IPS-15b (cell line): ENCODE results near the gene MARCHF10.
"Not testable (repeated sequence)": the region's sequence is repeated elsewhere in the genome, so short reads cannot be mapped to it uniquely, and the experiment has no call there.

Source experiments
- H3K27me3 ChIP-seq: one replicate; pipeline ENCODE4 v1.6.1; 2013; ENCODE audit warnings: low read length; ENCODE audit not compliant: control insufficient read depth, insufficient read depth
- H3K36me3 ChIP-seq: one replicate; pipeline ENCODE4 v1.6.1; 2013; ENCODE audit warnings: low read length; ENCODE audit not compliant: control insufficient read depth, insufficient read depth
- H3K4me1 ChIP-seq: one replicate; pipeline ENCODE4 v1.6.1; 2013; ENCODE audit warnings: mild to moderate bottlenecking, low read length; ENCODE audit not compliant: control insufficient read depth, insufficient read depth
- H3K4me3 ChIP-seq: one replicate; pipeline ENCODE4 v1.5.1; 2013; ENCODE audit warnings: low read depth, low read length
- H3K9ac ChIP-seq: one replicate; pipeline ENCODE4 v1.6.1; 2013; ENCODE audit warnings: low read depth, mild to moderate bottlenecking, low read length
- H3K9me3 ChIP-seq: one replicate; pipeline ENCODE4 v1.6.1; 2013; ENCODE audit warnings: mild to moderate bottlenecking, low read length; ENCODE audit not compliant: control insufficient read depth, insufficient read depth

Gene MARCHF10

DNA sequence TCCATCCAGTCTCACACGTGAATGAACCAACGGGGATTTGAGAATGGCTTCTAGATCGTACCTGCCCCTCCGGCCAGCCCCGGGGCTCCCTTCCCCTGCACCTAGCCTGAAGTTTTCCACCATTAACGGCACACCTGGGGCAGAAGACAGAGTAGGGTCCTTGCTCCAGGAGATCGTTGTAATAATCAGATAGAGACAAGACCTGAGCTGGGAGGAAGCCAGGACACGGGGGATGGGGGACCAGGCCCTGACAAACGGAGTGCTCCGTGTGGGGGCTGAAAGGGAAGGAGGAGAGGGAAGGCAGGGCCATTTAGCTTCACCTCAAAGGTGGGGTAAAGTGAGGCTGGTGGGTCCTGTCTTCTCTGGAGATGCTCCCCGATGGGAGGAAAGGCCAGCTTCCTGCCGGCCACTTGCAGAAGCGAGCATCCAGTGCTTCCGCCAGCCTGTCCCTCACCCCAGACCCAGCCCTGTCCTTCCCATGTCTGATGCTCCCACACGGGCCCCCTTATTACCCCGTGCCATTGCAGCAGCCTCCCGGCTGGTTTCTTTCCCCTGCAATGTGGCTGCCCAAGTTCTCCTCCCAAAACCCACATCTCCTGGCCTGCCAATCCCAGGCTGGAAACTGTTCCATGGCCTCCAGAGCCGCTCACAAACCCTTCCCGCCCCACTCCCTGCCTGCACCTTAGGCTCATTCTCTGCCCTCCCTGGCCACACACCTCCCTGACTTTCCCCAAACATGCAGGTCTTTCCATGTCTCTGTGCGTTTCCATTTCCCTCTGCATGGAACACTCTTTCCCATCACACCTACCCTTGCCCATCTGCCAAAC, 101.3 kb downstream of the MARCHF10 start:
- no peaks in the 10 kb centered on the region for H3K36me3 ChIP-seq
- H3K27me3 ChIP-seq = peaks cover 8% of the 10 kb centered on the region
- H3K4me3 ChIP-seq = no peak overlapping the region
- peaks cover 11% of the 10 kb centered on the region for H3K4me1 ChIP-seq
- peaks cover 4% of the 10 kb centered on the region for H3K9me3 ChIP-seq
- no peak overlapping the region for H3K9ac ChIP-seq

GRCh38 chr17:62705778-62706597, 102.1 kb downstream of the MARCHF10 start:
- Histone ChIP-seq H3K9me3 (peaks cover 4% of the 10 kb centered on the region), H3K27me3 (peaks cover 8% of the 10 kb centered on the region), H3K4me3 (peak overlapping the region; percentile 44), H3K36me3 (no peaks in the 10 kb centered on the region), H3K9ac (peak overlapping the region; percentile 65), H3K4me1 (peaks cover 10% of the 10 kb centered on the region)

- peak overlapping the region; percentile 65 for H3K9ac ChIP-seq
- peaks cover 8% of the 10 kb centered on the region for H3K27me3 ChIP-seq
- peaks cover 10% of the 10 kb centered on the region for H3K4me1 ChIP-seq
- H3K4me3 ChIP-seq = peak overlapping the region; percentile 44
- peaks cover 4% of the 10 kb centered on the region for H3K9me3 ChIP-seq
- no peaks in the 10 kb centered on the region for H3K36me3 ChIP-seq
Observed at GRCh38 chr17:62705156-62705777, 102.8 kb downstream of the MARCHF10 start.

DNA sequence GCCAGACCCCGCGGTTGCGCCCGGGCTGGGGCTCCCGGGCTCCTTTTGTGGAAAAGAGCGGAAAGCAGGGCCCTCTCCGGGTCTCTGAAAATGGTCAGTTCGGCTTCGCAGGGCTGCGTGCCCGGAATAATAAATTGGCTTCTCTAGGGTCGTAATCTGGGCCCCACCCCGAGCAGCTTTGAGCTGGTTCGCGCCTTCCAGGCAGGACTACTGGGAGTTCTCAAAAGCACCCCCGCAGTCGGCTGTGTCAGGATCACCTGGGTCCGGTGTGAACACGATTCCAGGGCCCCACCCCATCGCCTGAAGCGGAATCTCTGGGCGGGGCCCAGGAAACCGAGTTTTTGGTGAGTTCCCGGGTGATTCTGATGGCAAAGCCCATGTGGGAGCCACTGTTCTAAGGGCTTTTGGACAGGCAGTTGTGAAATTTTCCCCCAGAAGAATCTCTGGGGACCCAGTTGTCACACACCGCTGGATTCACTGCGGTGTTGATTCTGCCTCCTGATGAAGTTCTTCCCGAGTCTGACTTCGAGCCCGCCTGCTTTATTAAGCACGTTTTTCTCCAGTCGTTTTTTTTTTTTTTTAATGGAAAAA, 103.6 kb downstream of the MARCHF10 start:
- peak overlapping the region; percentile 44 for H3K4me3 ChIP-seq
- H3K27me3 ChIP-seq = peaks cover 8% of the 10 kb centered on the region
- H3K36me3 ChIP-seq = no peaks in the 10 kb centered on the region
- H3K9me3 ChIP-seq = peaks cover 4% of the 10 kb centered on the region
- no peak overlapping the region for H3K9ac ChIP-seq
- peaks cover 10% of the 10 kb centered on the region for H3K4me1 ChIP-seq

GRCh38 chr17:62703776-62704380, 104.2 kb downstream of the MARCHF10 start:
- H3K4me1 ChIP-seq = peaks cover 10% of the 10 kb centered on the region
- no peaks in the 10 kb centered on the region for H3K36me3 ChIP-seq
- H3K9ac ChIP-seq = no peak overlapping the region
- H3K27me3 ChIP-seq = peaks cover 8% of the 10 kb centered on the region
- peak overlapping the region; percentile 44 for H3K4me3 ChIP-seq
- H3K9me3 ChIP-seq = peaks cover 4% of the 10 kb centered on the region

GRCh38 chr17:62703261-62703775, 104.8 kb downstream of the MARCHF10 start:
- Histone ChIP-seq H3K36me3 (no peaks in the 10 kb centered on the region), H3K27me3 (peaks cover 8% of the 10 kb centered on the region), H3K4me3 (peak overlapping the region; percentile 44), H3K4me1 (peaks cover 10% of the 10 kb centered on the region), H3K9me3 (no peaks in the 10 kb centered on the region), H3K9ac (no peak overlapping the region)

DNA sequence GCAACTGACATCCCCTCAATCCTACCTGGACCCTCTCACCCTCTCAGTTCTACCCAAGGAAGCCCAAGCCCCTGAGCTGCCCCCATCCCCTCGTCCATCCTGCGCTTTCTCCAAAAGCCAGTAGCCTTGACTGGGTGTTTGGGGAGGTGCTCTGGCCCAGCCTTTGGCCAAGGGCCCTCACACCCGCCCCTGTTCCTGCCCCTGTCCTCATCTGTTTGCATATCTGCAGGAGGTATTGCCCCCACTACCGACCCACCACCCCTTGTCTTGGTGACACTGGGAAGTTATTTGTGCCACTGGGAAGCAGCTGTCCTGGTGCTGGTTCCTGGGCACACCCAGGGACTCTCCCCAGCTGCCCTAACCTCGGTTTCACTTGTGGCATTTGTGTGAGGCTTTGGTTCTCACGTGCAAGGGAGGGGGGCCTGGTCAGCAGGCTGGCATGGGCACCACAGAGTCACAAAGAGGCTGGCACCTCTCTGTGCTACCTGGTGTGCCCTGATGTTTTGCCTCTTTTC, 105.3 kb downstream of the MARCHF10 start:
- no peaks in the 10 kb centered on the region for H3K36me3 ChIP-seq
- H3K27me3 ChIP-seq = peaks cover 8% of the 10 kb centered on the region
- H3K4me3 ChIP-seq = peak overlapping the region; percentile 44
- peaks cover 10% of the 10 kb centered on the region for H3K4me1 ChIP-seq
- no peak overlapping the region for H3K9ac ChIP-seq
- H3K9me3 ChIP-seq = no peaks in the 10 kb centered on the region

- Histone ChIP-seq H3K4me1 (peaks cover 10% of the 10 kb centered on the region), H3K9me3 (no peaks in the 10 kb centered on the region), H3K27me3 (peaks cover 5% of the 10 kb centered on the region), H3K36me3 (no peaks in the 10 kb centered on the region), H3K9ac (no peak overlapping the region), H3K4me3 (no peak overlapping the region)
Observed at GRCh38 chr17:62701706-62702085, 106.4 kb downstream of the MARCHF10 start.

DNA sequence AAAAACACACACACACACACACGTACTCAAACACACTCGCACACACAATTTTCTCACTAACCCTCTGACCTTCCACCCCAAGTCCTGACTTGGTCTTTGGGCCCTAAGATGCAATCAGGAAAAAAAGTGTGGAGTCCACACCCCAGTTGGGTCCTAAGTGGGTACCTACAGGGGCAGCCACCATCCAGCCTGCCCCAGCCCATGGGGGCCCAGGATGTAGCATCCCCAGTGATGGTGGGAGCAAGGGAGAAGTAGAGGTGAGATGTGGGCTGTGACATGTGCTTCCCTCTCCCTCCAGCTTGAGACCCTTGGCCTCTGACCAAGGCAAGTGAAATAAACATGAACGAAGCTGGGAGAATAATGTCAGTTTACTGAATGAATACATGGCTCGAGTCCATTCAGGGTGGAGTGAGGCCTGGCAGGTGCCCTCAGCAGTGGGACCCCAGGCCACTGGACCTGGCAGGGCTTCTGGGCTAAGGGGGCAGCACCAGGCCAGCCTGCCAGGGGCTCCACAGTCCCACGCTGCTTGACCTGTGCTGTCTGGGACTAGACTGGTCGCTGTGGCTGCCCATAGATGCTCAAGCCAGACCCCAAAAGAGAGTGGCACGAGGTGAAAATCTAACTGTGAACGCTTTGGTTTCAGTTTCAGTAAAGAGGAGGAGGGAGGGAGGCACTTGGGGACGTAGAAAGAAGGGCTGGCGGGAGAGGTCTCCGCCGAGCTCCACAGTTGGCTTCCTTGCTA, 107.0 kb downstream of the MARCHF10 start:
- Histone ChIP-seq H3K27me3 (peaks cover 5% of the 10 kb centered on the region), H3K9me3 (no peaks in the 10 kb centered on the region), H3K36me3 (no peaks in the 10 kb centered on the region), H3K9ac (no peak overlapping the region), H3K4me3 (no peak overlapping the region), H3K4me1 (peaks cover 10% of the 10 kb centered on the region)

DNA sequence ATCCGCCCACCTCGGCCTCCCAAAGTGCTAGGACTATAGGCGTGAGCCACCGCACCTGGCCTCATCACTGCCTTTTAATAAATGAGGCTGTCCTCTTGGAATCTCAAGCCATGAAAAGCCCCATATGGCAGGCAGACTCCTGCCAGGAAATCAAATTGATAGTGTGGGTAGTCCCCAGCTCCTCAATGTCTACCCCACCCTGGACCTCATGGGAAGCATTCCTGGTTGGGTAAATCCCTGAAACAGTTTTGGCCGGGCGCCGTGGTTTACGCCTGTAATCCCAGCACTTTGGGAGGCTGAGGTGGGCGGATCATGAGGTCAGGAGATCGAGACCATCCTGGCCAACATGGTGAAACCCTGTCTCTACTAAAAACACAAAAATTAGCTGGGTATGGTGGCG, 109.7 kb downstream of the MARCHF10 start:
- H3K36me3 ChIP-seq, H3K9me3 ChIP-seq, H3K27me3 ChIP-seq, H3K4me3 ChIP-seq, H3K4me1 ChIP-seq, H3K9ac ChIP-seq: not testable (repeated sequence)
